ENCODE measurements around the gene TRAK2. TPM values are rescaled to one million over a fixed set of nuclear protein-coding genes. Genes with fewer than 3 reads are reported as not detected.

TRAK2 gene
- total and polyA plus RNA-seq, 2 of the 13 experiments (the other 11 are each of a cell fraction or from before 2014, with no cell fraction given) = 7.7 to 21.0 TPM

- TF ChIP-seq THAP9 (CRISPR knock-in tag; IDR thresholded peaks at IDR 0.05; ENCODE audit: borderline replicate concordance) (peak; percentile 99), ZFP90 (CRISPR knock-in tag; IDR thresholded peaks at IDR 0.05; ENCODE audit: borderline replicate concordance) (peak; percentile 89; the same call in 1 of the 2 replicates), ZNF510 (CRISPR knock-in tag; IDR thresholded peaks at IDR 0.05; ENCODE audit: low read depth) (no peak), DR1 (CRISPR knock-in tag; IDR thresholded peaks at IDR 0.05) (peak; percentile 71; the same call in 1 of the 2 replicates), SNAPC4 (CRISPR knock-in tag; IDR thresholded peaks at IDR 0.05) (peak; percentile 96), ZKSCAN1 (IDR thresholded peaks at IDR 0.05; ENCODE audit: low read length) (no peak), ZNF282 (IDR thresholded peaks at IDR 0.05; ENCODE audit: partially characterized antibody) (no peak), ZNF362 (CRISPR knock-in tag; IDR thresholded peaks at IDR 0.05; ENCODE audit: borderline replicate concordance) (peak; percentile 26; the same call in 1 of the 2 replicates), ZNF253 (CRISPR knock-in tag; IDR thresholded peaks at IDR 0.05; ENCODE audit: borderline replicate concordance) (peak; percentile 32; the same call in 1 of the 2 replicates), DMTF1 (CRISPR knock-in tag; IDR thresholded peaks at IDR 0.05) (no peak)
These were observed at the start of gene TRAK2, which contains the start of gene STRADB (continued) for GRCh38 chr2:201451292-201452057.

All from HepG2 (cell line).